ENCODE data around the gene SLC5A1.

Gene SLC5A1

DNA sequence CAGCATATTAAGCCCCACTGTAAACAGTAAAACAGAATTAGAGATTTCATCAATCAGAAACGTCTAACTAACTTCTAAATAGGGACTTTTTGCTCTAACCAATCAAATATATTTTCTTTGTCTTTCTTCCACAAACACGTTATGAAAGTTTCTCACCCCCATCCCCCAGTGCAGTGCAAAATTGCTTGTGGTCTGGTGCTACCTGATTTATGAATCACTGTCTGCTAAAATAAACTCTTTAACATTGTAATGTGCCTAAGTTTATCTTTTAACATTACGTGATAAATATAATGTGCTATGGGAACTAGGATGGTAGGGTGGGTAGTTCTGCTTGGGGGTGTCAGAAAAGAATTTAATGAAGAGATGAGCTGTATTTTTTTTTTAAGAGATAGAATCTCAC, 47.3 kb upstream of the SLC5A1 start:
- TF ChIP-seq, protein P1, sequence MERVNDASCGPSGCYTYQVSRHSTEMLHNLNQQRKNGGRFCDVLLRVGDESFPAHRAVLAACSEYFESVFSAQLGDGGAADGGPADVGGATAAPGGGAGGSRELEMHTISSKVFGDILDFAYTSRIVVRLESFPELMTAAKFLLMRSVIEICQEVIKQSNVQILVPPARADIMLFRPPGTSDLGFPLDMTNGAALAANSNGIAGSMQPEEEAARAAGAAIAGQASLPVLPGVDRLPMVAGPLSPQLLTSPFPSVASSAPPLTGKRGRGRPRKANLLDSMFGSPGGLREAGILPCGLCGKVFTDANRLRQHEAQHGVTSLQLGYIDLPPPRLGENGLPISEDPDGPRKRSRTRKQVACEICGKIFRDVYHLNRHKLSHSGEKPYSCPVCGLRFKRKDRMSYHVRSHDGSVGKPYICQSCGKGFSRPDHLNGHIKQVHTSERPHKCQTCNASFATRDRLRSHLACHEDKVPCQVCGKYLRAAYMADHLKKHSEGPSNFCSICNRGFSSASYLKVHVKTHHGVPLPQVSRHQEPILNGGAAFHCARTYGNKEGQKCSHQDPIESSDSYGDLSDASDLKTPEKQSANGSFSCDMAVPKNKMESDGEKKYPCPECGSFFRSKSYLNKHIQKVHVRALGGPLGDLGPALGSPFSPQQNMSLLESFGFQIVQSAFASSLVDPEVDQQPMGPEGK (CRISPR knock-in tag; IDR thresholded peaks at IDR 0.05; ENCODE audit: borderline replicate concordance): no peak
- TF ChIP-seq, protein P2, sequence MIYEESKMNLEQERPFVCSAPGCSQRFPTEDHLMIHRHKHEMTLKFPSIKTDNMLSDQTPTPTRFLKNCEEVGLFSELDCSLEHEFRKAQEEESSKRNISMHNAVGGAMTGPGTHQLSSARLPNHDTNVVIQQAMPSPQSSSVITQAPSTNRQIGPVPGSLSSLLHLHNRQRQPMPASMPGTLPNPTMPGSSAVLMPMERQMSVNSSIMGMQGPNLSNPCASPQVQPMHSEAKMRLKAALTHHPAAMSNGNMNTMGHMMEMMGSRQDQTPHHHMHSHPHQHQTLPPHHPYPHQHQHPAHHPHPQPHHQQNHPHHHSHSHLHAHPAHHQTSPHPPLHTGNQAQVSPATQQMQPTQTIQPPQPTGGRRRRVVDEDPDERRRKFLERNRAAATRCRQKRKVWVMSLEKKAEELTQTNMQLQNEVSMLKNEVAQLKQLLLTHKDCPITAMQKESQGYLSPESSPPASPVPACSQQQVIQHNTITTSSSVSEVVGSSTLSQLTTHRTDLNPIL (CRISPR knock-in tag; IDR thresholded peaks at IDR 0.05; ENCODE audit: low read depth): no peak
- TF ChIP-seq, protein P3, sequence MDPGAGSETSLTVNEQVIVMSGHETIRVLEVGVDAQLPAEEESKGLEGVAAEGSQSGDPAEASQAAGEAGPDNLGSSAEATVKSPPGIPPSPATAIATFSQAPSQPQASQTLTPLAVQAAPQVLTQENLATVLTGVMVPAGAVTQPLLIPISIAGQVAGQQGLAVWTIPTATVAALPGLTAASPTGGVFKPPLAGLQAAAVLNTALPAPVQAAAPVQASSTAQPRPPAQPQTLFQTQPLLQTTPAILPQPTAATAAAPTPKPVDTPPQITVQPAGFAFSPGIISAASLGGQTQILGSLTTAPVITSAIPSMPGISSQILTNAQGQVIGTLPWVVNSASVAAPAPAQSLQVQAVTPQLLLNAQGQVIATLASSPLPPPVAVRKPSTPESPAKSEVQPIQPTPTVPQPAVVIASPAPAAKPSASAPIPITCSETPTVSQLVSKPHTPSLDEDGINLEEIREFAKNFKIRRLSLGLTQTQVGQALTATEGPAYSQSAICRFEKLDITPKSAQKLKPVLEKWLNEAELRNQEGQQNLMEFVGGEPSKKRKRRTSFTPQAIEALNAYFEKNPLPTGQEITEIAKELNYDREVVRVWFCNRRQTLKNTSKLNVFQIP (CRISPR knock-in tag; IDR thresholded peaks at IDR 0.05; ENCODE audit: borderline replicate concordance, low read depth): no peak
- no peak for TF ChIP-seq ZFP3 (CRISPR knock-in tag; IDR thresholded peaks at IDR 0.05)
- TF ChIP-seq ARNTL (CRISPR knock-in tag; IDR thresholded peaks at IDR 0.05; ENCODE audit: borderline replicate concordance, low read depth): no peak
- no peak for TF ChIP-seq TOX (CRISPR knock-in tag; IDR thresholded peaks at IDR 0.05; ENCODE audit: borderline replicate concordance)
- TF ChIP-seq CSDC2 (CRISPR knock-in tag; IDR thresholded peaks at IDR 0.05): no peak
- no peak for TF ChIP-seq ZFP30 (CRISPR knock-in tag; IDR thresholded peaks at IDR 0.05)
- no peak for TF ChIP-seq OSR1 (CRISPR knock-in tag; IDR thresholded peaks at IDR 0.05)
- no peak for ATAC-seq

DNA sequence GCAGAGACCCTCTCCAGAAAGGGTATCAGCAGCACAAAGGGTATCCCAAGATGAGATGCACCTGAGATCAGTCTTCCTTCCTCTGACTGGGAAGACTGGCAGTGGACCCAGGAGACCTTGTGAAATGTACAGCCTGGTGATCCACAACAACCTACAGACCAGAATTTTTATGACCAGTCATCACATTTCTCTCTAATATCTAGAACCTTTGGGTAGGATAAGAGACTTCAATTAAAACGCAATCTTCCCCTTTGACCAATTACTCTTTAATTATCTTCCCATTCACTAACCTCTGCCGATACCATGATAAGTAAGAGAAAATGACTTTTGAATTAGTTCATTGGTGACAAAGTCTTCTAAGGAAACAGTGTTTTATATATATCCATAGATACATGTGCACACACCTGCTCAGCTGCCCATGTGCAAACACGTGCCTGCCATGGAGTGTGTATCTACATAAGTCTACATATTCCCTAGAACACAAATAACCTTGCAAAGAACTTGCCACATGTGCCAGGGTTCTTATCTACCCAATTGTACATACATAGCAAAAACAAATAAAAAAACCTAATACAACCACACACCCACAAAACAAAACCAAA, 44.2 kb upstream of the SLC5A1 start:
- TF ChIP-seq ESRRG (CRISPR knock-in tag; IDR thresholded peaks at IDR 0.05) (no peak), ZNF565 (CRISPR knock-in tag; conservative IDR thresholded peaks at IDR 0.05; ENCODE audit: low read depth) (no peak), TCF4 (CRISPR knock-in tag; IDR thresholded peaks at IDR 0.05; ENCODE audit: borderline replicate concordance) (no peak), RARB (CRISPR knock-in tag; IDR thresholded peaks at IDR 0.05) (no peak), ZC3H10 (CRISPR knock-in tag; IDR thresholded peaks at IDR 0.05) (no peak)
- TF ChIP-seq, protein P4, sequence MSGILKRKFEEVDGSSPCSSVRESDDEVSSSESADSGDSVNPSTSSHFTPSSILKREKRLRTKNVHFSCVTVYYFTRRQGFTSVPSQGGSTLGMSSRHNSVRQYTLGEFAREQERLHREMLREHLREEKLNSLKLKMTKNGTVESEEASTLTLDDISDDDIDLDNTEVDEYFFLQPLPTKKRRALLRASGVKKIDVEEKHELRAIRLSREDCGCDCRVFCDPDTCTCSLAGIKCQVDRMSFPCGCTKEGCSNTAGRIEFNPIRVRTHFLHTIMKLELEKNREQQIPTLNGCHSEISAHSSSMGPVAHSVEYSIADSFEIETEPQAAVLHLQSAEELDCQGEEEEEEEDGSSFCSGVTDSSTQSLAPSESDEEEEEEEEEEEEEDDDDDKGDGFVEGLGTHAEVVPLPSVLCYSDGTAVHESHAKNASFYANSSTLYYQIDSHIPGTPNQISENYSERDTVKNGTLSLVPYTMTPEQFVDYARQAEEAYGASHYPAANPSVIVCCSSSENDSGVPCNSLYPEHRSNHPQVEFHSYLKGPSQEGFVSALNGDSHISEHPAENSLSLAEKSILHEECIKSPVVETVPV (CRISPR knock-in tag; IDR thresholded peaks at IDR 0.05): no peak
- no peak for ATAC-seq

DNA sequence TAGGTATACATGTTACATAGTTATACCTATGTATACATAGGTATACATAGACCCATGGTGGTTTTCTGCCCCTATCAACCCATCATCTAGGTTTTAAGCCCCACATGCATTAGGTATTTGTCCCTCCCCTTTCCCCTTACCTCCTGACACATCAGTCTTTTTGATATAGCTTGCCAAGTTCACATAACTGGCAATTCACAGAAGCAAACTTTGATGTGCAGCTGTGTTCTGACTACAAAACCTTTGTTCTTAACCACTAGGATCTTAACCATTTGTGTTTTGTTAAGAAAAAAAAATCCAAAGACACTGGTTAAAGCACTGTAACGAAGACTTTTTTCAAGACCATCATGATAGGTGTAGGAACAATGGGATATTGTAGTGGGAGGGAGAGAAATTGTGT, 42.9 kb upstream of the SLC5A1 start:
- no peak for TF ChIP-seq ZNF70 (CRISPR knock-in tag; IDR thresholded peaks at IDR 0.05)
- TF ChIP-seq BACH2 (CRISPR knock-in tag; IDR thresholded peaks at IDR 0.05; ENCODE audit: borderline replicate concordance): no peak
- no peak for TF ChIP-seq ARNTL (CRISPR knock-in tag; IDR thresholded peaks at IDR 0.05; ENCODE audit: borderline replicate concordance, low read depth)
- TF ChIP-seq, protein P5, sequence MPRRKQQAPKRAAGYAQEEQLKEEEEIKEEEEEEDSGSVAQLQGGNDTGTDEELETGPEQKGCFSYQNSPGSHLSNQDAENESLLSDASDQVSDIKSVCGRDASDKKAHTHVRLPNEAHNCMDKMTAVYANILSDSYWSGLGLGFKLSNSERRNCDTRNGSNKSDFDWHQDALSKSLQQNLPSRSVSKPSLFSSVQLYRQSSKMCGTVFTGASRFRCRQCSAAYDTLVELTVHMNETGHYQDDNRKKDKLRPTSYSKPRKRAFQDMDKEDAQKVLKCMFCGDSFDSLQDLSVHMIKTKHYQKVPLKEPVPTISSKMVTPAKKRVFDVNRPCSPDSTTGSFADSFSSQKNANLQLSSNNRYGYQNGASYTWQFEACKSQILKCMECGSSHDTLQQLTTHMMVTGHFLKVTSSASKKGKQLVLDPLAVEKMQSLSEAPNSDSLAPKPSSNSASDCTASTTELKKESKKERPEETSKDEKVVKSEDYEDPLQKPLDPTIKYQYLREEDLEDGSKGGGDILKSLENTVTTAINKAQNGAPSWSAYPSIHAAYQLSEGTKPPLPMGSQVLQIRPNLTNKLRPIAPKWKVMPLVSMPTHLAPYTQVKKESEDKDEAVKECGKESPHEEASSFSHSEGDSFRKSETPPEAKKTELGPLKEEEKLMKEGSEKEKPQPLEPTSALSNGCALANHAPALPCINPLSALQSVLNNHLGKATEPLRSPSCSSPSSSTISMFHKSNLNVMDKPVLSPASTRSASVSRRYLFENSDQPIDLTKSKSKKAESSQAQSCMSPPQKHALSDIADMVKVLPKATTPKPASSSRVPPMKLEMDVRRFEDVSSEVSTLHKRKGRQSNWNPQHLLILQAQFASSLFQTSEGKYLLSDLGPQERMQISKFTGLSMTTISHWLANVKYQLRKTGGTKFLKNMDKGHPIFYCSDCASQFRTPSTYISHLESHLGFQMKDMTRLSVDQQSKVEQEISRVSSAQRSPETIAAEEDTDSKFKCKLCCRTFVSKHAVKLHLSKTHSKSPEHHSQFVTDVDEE (CRISPR knock-in tag; IDR thresholded peaks at IDR 0.05): no peak
- TF ChIP-seq, protein P4 (CRISPR knock-in tag; IDR thresholded peaks at IDR 0.05): no peak
- no peak for TF ChIP-seq OSR1 (CRISPR knock-in tag; IDR thresholded peaks at IDR 0.05)
- no peak for TF ChIP-seq ZNF565 (CRISPR knock-in tag; conservative IDR thresholded peaks at IDR 0.05; ENCODE audit: low read depth)
- no peak for TF ChIP-seq TOX (CRISPR knock-in tag; IDR thresholded peaks at IDR 0.05; ENCODE audit: borderline replicate concordance)
- TF ChIP-seq, protein P1 (CRISPR knock-in tag; IDR thresholded peaks at IDR 0.05; ENCODE audit: borderline replicate concordance): no peak
- TF ChIP-seq GLIS3 (CRISPR knock-in tag; IDR thresholded peaks at IDR 0.05): no peak
- TF ChIP-seq, protein P2 (CRISPR knock-in tag; IDR thresholded peaks at IDR 0.05; ENCODE audit: low read depth): no peak
- no peak for TF ChIP-seq ISL1 (CRISPR knock-in tag; IDR thresholded peaks at IDR 0.05)
- no peak for TF ChIP-seq ZC3H10 (CRISPR knock-in tag; IDR thresholded peaks at IDR 0.05)
- no peak for TF ChIP-seq SNAI2 (CRISPR knock-in tag; IDR thresholded peaks at IDR 0.05)
- no peak for ATAC-seq
